GM23338 (cell line): ENCODE measurements around the gene PEAK3.
A peak's percentile ranks its signal among the peaks of the same experiment; 100 is the strongest.

Experiments
- CREB1 ChIP-seq: fragments of 250-450 bp; sonication (Bioruptor Pico); IDR thresholded peaks from 2 replicates; pipeline ENCODE4 v1.5.0; 2020; ENCODE audit warnings: low read depth, mild to moderate bottlenecking, moderate library complexity
- CTCF ChIP-seq, 2 experiments: fragments of 200-600 bp in 1 of 2; sonication (generic) in 1 of 2; conservative IDR thresholded peaks; 2 replicates each; pipeline versions ENCODE4 v1.5.1 to v1.6.1; 2016 to 2017; ENCODE audit warnings: antibody characterized with exemption in 2 of 2, low read depth in 2 of 2, mild to moderate bottlenecking in 2 of 2, moderate library complexity in 1 of 2
- ETS1 ChIP-seq: IDR thresholded peaks from 2 replicates; pipeline ENCODE4 v1.6.1; 2016; ENCODE audit warnings: antibody characterized with exemption
- EZH2 ChIP-seq: fragments of 200-600 bp; sonication (generic); IDR thresholded peaks from one replicate; pipeline ENCODE4 v1.8.0; 2017; ENCODE audit warnings: antibody characterized with exemption, mild to moderate bottlenecking, low read depth; ENCODE audit not compliant: unreplicated experiment
- EZH2phosphoT487 ChIP-seq: fragments of 200-600 bp; sonication (generic); IDR thresholded peaks from one replicate; pipeline ENCODE4 v1.8.1; 2018; ENCODE audit warnings: antibody characterized with exemption; ENCODE audit not compliant: unreplicated experiment
- JUNB ChIP-seq: IDR thresholded peaks from one replicate; pipeline ENCODE4 v1.6.1; 2016; ENCODE audit warnings: antibody characterized with exemption; ENCODE audit not compliant: unreplicated experiment
- NANOG ChIP-seq: IDR thresholded peaks from 2 replicates; pipeline ENCODE4 v1.6.1; 2016; ENCODE audit warnings: antibody characterized with exemption, borderline replicate concordance
- POLR2AphosphoS5 ChIP-seq: IDR thresholded peaks from 2 replicates; pipeline ENCODE4 v1.6.1; 2016; ENCODE audit warnings: antibody characterized with exemption, low read depth
- REST ChIP-seq: IDR thresholded peaks from one replicate; pipeline ENCODE4 v1.6.1; 2018; ENCODE audit warnings: antibody characterized with exemption; ENCODE audit not compliant: unreplicated experiment
- STAT1 ChIP-seq: IDR thresholded peaks from one replicate; pipeline ENCODE4 v1.6.1; 2016; ENCODE audit warnings: antibody characterized with exemption; ENCODE audit not compliant: unreplicated experiment
- ZNF114 ChIP-seq: fragments of 250-450 bp; sonication (Bioruptor Pico); IDR thresholded peaks from 2 replicates; pipeline ENCODE4 v1.5.0; 2020; ENCODE audit warnings: mild to moderate bottlenecking, moderate library complexity
- ZNF331 ChIP-seq: fragments of 250-450 bp; sonication (Bioruptor Pico); IDR thresholded peaks from 2 replicates; pipeline ENCODE4 v1.5.0; 2020; ENCODE audit warnings: low read depth, mild to moderate bottlenecking, moderate library complexity

- peak; percentile 49 for TF ChIP-seq EZH2
- no peak for TF ChIP-seq CTCF (conservative IDR thresholded peaks at IDR 0.05; ENCODE audit: low read depth in 2 of 2)
- no peak for TF ChIP-seq POLR2AphosphoS5
- no peak for TF ChIP-seq ZNF114 (CRISPR knock-in tag)
- no peak for TF ChIP-seq JUNB
- TF ChIP-seq EZH2phosphoT487, result no peak
- no peak for TF ChIP-seq REST
- TF ChIP-seq NANOG, result no peak
- no peak for TF ChIP-seq ZNF331
- TF ChIP-seq CREB1 (CRISPR knock-in tag), result no peak
- TF ChIP-seq ETS1, result no peak
- TF ChIP-seq STAT1, result no peak
These were observed 7.9 kb upstream of the PEAK3 start for GRCh38 chr19:2289714-2290435.
